KG1 (cell line): ENCODE results near the gene PFKFB3.
"Not testable (repeated sequence)": the region's sequence is repeated elsewhere in the genome, so short reads cannot be mapped to it uniquely, and the experiment has no call there.

ENCODE experiments used
- DNase-seq: peaks from one replicate; lab custom pipeline; 2025; lab: John Stamatoyannopoulos, UW

Gene PFKFB3

GRCh38 chr10:6178581-6178980 is 24.2 kb upstream of the PFKFB3 start:
- no peak for DNase-seq

GRCh38 chr10:6179078-6179477 is 23.7 kb upstream of the PFKFB3 start:
- no peak for DNase-seq

GRCh38 chr10:6180480-6181110 is 22.1 kb upstream of the PFKFB3 start:
- no peak for DNase-seq

GRCh38 chr10:6181249-6181648 is 21.5 kb upstream of the PFKFB3 start:
- no peak for DNase-seq

- DNase-seq = no peak
These were observed 20.2 kb upstream of the PFKFB3 start for GRCh38 chr10:6182454-6183098.

- DNase-seq = no peak
These were observed 17.6 kb upstream of the PFKFB3 start for GRCh38 chr10:6185039-6185716.

- no peak for DNase-seq
These were observed 15.9 kb upstream of the PFKFB3 start for GRCh38 chr10:6186894-6187256.

GRCh38 chr10:6187278-6187677 is 15.5 kb upstream of the PFKFB3 start:
- DNase-seq = no peak

- DNase-seq = not testable (repeated sequence)
These were observed 12.7 kb upstream of the PFKFB3 start for GRCh38 chr10:6190033-6190432.

GRCh38 chr10:6191147-6191546 is 11.6 kb upstream of the PFKFB3 start:
- no peak for DNase-seq

GRCh38 chr10:6191569-6191968 is 11.2 kb upstream of the PFKFB3 start:
- DNase-seq = no peak

GRCh38 chr10:6193342-6193741 is 9.4 kb upstream of the PFKFB3 start:
- DNase-seq = not testable (repeated sequence)

- DNase-seq = no peak
These were observed 8.4 kb upstream of the PFKFB3 start for GRCh38 chr10:6194311-6194710.

- no peak for DNase-seq
These were observed 7.4 kb upstream of the PFKFB3 start for GRCh38 chr10:6195376-6195775.

- DNase-seq = no peak
These were observed 6.9 kb upstream of the PFKFB3 start for GRCh38 chr10:6195846-6196245.

- DNase-seq = not testable (repeated sequence)
These were observed 6.2 kb upstream of the PFKFB3 start for GRCh38 chr10:6196524-6196923.

GRCh38 chr10:6197321-6197720 is 5.4 kb upstream of the PFKFB3 start:
- no peak for DNase-seq

GRCh38 chr10:6198171-6198570 is 4.6 kb upstream of the PFKFB3 start:
- no peak for DNase-seq

GRCh38 chr10:6199131-6199733 is 3.5 kb upstream of the PFKFB3 start:
- DNase-seq = no peak

- no peak for DNase-seq
These were observed 2.3 kb upstream of the PFKFB3 start for GRCh38 chr10:6200440-6200733.

- DNase-seq = no peak
These were observed 1.8 kb upstream of the PFKFB3 start for GRCh38 chr10:6200734-6201515.

GRCh38 chr10:6201516-6201975 is 1.2 kb upstream of the PFKFB3 start:
- no peak for DNase-seq
